ENCODE data around the gene PQBP1. TPM values are rescaled to one million over a fixed set of nuclear protein-coding genes. Genes with fewer than 3 reads are reported as not detected.

PQBP1 gene, protein sequence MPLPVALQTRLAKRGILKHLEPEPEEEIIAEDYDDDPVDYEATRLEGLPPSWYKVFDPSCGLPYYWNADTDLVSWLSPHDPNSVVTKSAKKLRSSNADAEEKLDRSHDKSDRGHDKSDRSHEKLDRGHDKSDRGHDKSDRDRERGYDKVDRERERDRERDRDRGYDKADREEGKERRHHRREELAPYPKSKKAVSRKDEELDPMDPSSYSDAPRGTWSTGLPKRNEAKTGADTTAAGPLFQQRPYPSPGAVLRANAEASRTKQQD
- 28.2 and 30.1 TPM in 2 replicates for total RNA-seq

DNA sequence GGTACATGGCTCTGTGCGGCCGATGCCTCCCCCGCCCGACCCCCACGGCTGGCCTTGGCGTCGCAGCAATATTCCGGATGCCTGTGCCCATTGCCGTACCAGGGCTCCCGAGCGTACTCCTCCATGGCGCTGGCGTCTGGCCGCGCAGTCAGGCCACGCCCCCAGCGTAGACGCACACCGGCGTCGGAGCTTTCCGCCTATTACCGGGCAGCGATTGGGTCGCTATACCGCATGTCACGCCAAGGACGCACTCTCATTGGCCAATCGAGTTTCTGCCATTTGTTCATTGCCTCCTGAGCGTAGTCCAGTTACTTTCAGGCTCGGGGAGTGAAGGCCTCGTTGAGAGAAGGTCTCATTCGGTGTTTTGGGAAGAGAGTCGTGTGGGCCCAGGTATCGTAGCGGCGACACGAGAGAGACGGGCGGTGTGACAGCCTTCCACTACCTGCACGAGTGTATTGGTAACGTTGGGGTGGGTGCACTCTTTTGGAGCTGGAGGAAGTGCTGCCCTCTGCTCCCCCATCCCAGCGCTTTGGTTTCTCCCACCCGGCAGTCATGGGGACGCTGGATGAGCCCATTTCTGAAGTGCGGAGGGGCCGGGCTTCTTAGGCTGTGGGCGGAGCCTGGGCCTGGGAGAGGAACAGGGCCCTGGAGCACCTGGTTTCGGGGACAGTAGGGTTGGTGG is at the start of gene PQBP1, which contains the start of gene TIMM17B:
Gene PQBP1, plus strand, starts transcription at position 306 of the 682 bp plus-strand sequence. CDS start 580 bp downstream, outside the sequence.
Gene TIMM17B, minus strand, starts transcription at position 144 of the 682 bp plus-strand sequence. Its CDS starts 19 bp downstream, at position 125.

DNA sequence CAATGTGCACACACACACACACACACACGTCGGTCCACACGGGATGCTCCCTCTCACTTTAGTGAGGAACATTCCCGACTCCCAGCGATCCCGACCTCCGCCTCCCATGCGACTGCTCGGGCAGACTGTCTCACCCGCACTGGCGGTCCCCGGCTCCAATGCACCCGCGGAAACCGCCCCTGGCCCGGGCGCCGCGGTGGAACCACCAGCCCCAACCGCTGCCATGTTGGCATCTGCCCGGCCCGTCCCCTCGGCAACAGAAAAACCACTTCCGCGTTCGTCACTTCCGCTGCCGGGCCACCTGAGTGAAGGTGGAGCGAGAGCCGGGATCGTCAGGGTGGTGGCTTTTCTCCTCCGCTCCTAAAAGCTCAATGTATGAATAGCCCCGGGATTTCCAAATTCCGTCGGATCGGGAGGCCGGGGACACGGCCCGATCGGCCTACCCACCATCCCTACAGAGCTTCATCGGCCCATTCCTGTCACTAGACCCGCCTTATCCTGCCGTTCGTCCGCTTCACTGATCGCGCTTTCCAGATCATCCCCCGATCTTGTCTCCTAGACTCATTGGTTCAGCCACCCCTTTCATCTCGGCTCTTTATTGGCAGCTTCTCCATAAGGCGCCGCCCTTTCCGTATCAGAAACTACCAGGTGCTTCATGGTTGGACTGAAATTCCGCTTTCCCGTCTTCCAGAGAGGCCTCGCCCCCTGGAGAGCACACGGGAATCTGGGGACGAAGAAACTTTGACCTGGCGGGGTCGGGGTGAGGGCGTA is 13.9 kb downstream of the PQBP1 start, which contains the start of gene SLC35A2:
Gene SLC35A2, minus strand, starts transcription at position 235 of the 771 bp plus-strand sequence. Its CDS starts 10 bp downstream, at position 225.

DNA sequence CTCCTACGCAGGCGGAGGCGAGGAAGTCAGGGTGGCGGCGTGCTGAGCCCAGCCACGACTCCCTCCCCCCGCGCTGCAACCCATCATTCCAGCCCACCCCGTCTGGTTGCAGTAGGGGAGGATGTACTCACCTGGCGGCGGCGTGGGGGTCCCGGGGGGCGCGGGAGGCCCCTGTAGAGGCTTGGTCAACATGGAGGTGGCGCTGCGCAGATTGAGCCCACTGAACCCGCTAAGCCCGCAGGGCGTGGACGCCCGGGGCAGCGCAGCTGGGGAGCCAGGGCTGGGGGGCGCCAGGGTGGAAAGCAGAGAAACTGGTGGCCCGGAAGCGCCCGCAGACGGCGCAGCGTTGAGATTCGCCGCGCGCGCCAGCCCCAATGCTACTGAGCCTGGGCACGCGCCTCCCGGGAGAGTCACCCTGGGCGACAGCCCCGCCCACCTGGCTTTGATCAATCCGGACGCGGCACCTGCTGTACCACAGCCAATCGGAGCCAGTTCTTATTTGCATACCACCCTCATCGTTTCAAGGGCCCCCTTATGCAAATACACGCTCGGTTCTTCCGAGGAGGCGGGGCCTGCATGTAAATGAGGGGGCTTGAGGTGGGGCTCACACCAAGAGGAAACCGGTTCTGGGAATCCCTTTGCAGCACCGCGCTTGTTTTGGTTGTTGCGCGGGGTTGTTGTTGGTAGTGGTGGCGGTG is 21.1 kb downstream of the PQBP1 start, which contains the start of gene PIM2:
Gene PIM2, minus strand, starts transcription at position 382 of the 698 bp plus-strand sequence. Its CDS starts 190 bp downstream, at position 192.

Other genes with a start within 250 kb of the PQBP1 start
- gene WAS, start 214.1 kb upstream of the PQBP1 start, total RNA-seq, result 0.11 and 0.13 TPM in 2 replicates
- gene SUV39H1, start 201.2 kb upstream of the PQBP1 start, total RNA-seq, result 2.6 and 3.5 TPM in 2 replicates
- gene GLOD5, start 136.2 kb upstream of the PQBP1 start, total RNA-seq, result not detected in 2 replicates
- gene GATA1, start 111.3 kb upstream of the PQBP1 start, total RNA-seq, result not detected in 2 replicates
- gene HDAC6, start 95.9 kb upstream of the PQBP1 start, total RNA-seq, result 24.8 and 27.5 TPM in 2 replicates
- not detected in 2 replicates for gene ERAS, start 71.4 kb upstream of the PQBP1 start, total RNA-seq
- 0.13 and 0.32 TPM in 2 replicates for gene PCSK1N, start 62.3 kb upstream of the PQBP1 start, total RNA-seq
- gene TIMM17B, start 162 bp upstream of the PQBP1 start, total RNA-seq, result 11.9 and 13.6 TPM in 2 replicates
- 15.5 and 17.4 TPM in 2 replicates for gene SLC35A2, start 13.7 kb downstream of the PQBP1 start, total RNA-seq
- 4.6 and 6.5 TPM in 2 replicates for gene PIM2, start 21.1 kb downstream of the PQBP1 start, total RNA-seq
- gene OTUD5, start 59.7 kb downstream of the PQBP1 start, total RNA-seq, result 27.3 and 27.7 TPM in 2 replicates
- 0.39 and 0.43 TPM in 2 replicates for gene KCND1, start 73.9 kb downstream of the PQBP1 start, total RNA-seq
- 10.8 and 11.7 TPM in 2 replicates for gene GRIPAP1, start 104.3 kb downstream of the PQBP1 start, total RNA-seq
- 35.4 and 37.4 TPM in 2 replicates for gene TFE3, start 145.4 kb downstream of the PQBP1 start, total RNA-seq
- 0.91 and 1.5 TPM in 2 replicates for gene CCDC120, start 161.1 kb downstream of the PQBP1 start, total RNA-seq
- gene PRAF2, start 176.1 kb downstream of the PQBP1 start, total RNA-seq, result 11.7 and 14.0 TPM in 2 replicates
- 49.0 and 55.9 TPM in 2 replicates for gene WDR45, start 182.0 kb downstream of the PQBP1 start, total RNA-seq
- 14.3 and 15.7 TPM in 2 replicates for gene GPKOW, start 225.8 kb downstream of the PQBP1 start, total RNA-seq